ENCODE data around the gene ADK. TPM values are rescaled to one million over a fixed set of nuclear protein-coding genes. Genes with fewer than 3 reads are reported as not detected.

The ADK gene
- total RNA-seq, 1 experiment from 2014 or later, result 26.8 TPM

- H4K91ac ChIP-seq (ENCODE audit: insufficient read length, low read depth, low read length), result no peak overlapping the region
- H3K9me3 ChIP-seq (ENCODE audit: control insufficient read depth, low read depth, low read length), result no peaks in the 10 kb centered on the region
- H3K4me2 ChIP-seq (ENCODE audit: insufficient read depth, insufficient read length, low read length), result no peak overlapping the region
- H3K9ac ChIP-seq (ENCODE audit: extremely low read depth, insufficient read length, low read length), result no peak overlapping the region
- TF ChIP-seq CTCF (conservative IDR thresholded peaks at IDR 0.05), result no peak
- no peak overlapping the region for H2BK12ac ChIP-seq (ENCODE audit: insufficient read length, low read depth, low read length)
- no peak overlapping the region for H3K14ac ChIP-seq (ENCODE audit: insufficient read depth, low read length)
- H4K20me1 ChIP-seq (ENCODE audit: control insufficient read depth, insufficient read depth, insufficient read length), result no peaks in the 10 kb centered on the region
- no peak overlapping the region for H2BK15ac ChIP-seq (ENCODE audit: low read depth, low read length)
- H3K27me3 ChIP-seq (ENCODE audit: insufficient read depth, low read length), result no peaks in the 10 kb centered on the region
- H2AFZ ChIP-seq (ENCODE audit: low read length), result no peak overlapping the region
- no CpG with 5 or more reads among the region's 2 CpGs for WGBS (ENCODE audit: extremely low coverage, insufficient read length, low lambda C conversion rate)
- H3K4me1 ChIP-seq (ENCODE audit: insufficient read depth, low read length), result no peaks in the 10 kb centered on the region; the same call in 1 of the 2 replicates
- H2BK20ac ChIP-seq (ENCODE audit: low read depth, low read length, poor library complexity, severe bottlenecking), result no peak overlapping the region
- H4K5ac ChIP-seq (ENCODE audit: insufficient read length, low read depth, low read length), result no peak overlapping the region
- H3K23ac ChIP-seq (ENCODE audit: insufficient read length, low read depth, low read length), result no peak overlapping the region
- H2BK120ac ChIP-seq (ENCODE audit: low read depth, low read length, poor library complexity, severe bottlenecking), result no peak overlapping the region
- no peak overlapping the region for H4K8ac ChIP-seq (replicated peaks; ENCODE audit: insufficient read length, low read depth, low read length)
- no peak overlapping the region for H3K27ac ChIP-seq (ENCODE audit: insufficient read length, low read depth, low read length)
- Mint-ChIP-seq H3K27me3 (ENCODE audit: low read depth) (no peaks in the 10 kb centered on the region; the same call in 1 of the 2 replicates), H3K4me3 (no peak overlapping the region), H3K36me3 (ENCODE audit: insufficient read depth in 1 of 3, low read depth in 3 of 3) (peaks cover 17 to 25% (median 24%) of the 10 kb centered on the region in 3 experiments), H3K4me1 (peaks cover 17 to 18% of the 10 kb centered on the region in 2 experiments), H3K9me3 (peaks cover 13 to 18% of the 10 kb centered on the region in 2 experiments), H3K27ac (no peak overlapping the region)
- no peak overlapping the region for H3K56ac ChIP-seq (ENCODE audit: insufficient read length, low read depth, low read length)
- no peak overlapping the region for H3K18ac ChIP-seq (ENCODE audit: insufficient read length, low read depth, low read length)
- H3K4ac ChIP-seq (ENCODE audit: low read depth, low read length), result no peak overlapping the region
- no peaks in the 10 kb centered on the region for H3K79me2 ChIP-seq (ENCODE audit: insufficient read depth, low read length)
- no peaks in the 10 kb centered on the region for H3K79me1 ChIP-seq (ENCODE audit: insufficient read depth, low read depth, low read length, poor library complexity, severe bottlenecking)
- no peak overlapping the region for H2BK5ac ChIP-seq (ENCODE audit: insufficient read length, low read length)
- no peak for DNase-seq
- H3T11ph ChIP-seq (ENCODE audit: low read length), result no peak overlapping the region
- no peak overlapping the region for H2AK5ac ChIP-seq (ENCODE audit: insufficient read length, low read length)
- no peaks in the 10 kb centered on the region for H3K23me2 ChIP-seq (ENCODE audit: insufficient read length, low read depth, low read length, poor library complexity, severe bottlenecking)
Observed at GRCh38 chr10:74425456-74426001, 274.5 kb downstream of the ADK start.
